ENCODE data around the gene AFAP1.

- TF ChIP-seq CTCF (IDR thresholded peaks at IDR 0.05; ENCODE audit: control extremely low read depth in 1 of 3, insufficient read depth in 1 of 3, low read depth in 1 of 3, low read length in 3 of 3), result no peak
- no peak for TF ChIP-seq CREB1 (IDR thresholded peaks at IDR 0.05)
Observed at GRCh38 chr4:7812921-7813320, 126.7 kb downstream of the AFAP1 start.

All from H1 (cell line).